Liver (tissue), 9 donors: ENCODE measurements around the gene PRDM2. TPM values are rescaled to one million over a fixed set of nuclear protein-coding genes. Genes with fewer than 3 reads are reported as not detected.

Source experiments
- DNase-seq: peaks from one replicate; pipeline ENCODE4 v3.0.0-alpha.2; 2017; ENCODE audit warnings: low spot score
- H3K27ac ChIP-seq, 2 donors: one replicate each; pipeline ENCODE4 v1.7.0; 2013; ENCODE audit warnings: inconsistent platforms in 2 of 2, low read length in 2 of 2, control low read depth in 1 of 2, low read depth in 1 of 2, mild to moderate bottlenecking in 1 of 2
- H3K27me3 ChIP-seq, 4 donors: one replicate each; pipeline versions ENCODE4 v1.6.1 to v1.7.0; 2013; ENCODE audit warnings: low read length in 3 of 4, inconsistent platforms in 1 of 4, mild to moderate bottlenecking in 1 of 4, moderate library complexity in 1 of 4; ENCODE audit not compliant: control insufficient read depth in 4 of 4, insufficient read depth in 4 of 4
- H3K36me3 ChIP-seq, 4 donors: one replicate each; pipeline versions ENCODE4 v1.6.1 to v1.7.0; 2013; ENCODE audit warnings: low read length in 3 of 4, mild to moderate bottlenecking in 3 of 4, low read depth in 1 of 4, moderate library complexity in 1 of 4; ENCODE audit not compliant: control insufficient read depth in 4 of 4, insufficient read depth in 3 of 4
- H3K4me1 ChIP-seq, 4 donors: one replicate each; pipeline versions ENCODE4 v1.6.1 to v1.7.0; 2013; ENCODE audit warnings: low read length in 3 of 4, mild to moderate bottlenecking in 3 of 4, moderate library complexity in 1 of 4; ENCODE audit not compliant: control insufficient read depth in 4 of 4, insufficient read depth in 4 of 4
- H3K4me3 ChIP-seq, 3 donors: one replicate each; pipeline versions ENCODE4 v1.6.1 to v1.7.0; 2013; ENCODE audit warnings: low read length in 3 of 3, control low read depth in 1 of 3, low read depth in 1 of 3, mild to moderate bottlenecking in 1 of 3
- H3K9ac ChIP-seq, 2 donors: one replicate each; pipeline ENCODE4 v1.7.0; 2013; ENCODE audit warnings: low read length in 2 of 2, mild to moderate bottlenecking in 2 of 2, moderate library complexity in 2 of 2, control low read depth in 1 of 2, low read depth in 1 of 2
- H3K9me3 ChIP-seq, 4 donors: one replicate each; pipeline versions ENCODE4 v1.6.1 to v1.7.0; 2013; ENCODE audit warnings: low read length in 3 of 4; ENCODE audit not compliant: control insufficient read depth in 4 of 4
- CTCF ChIP-seq: fragments of 150-350 bp; IDR thresholded peaks from 2 replicates; pipeline ENCODE4 v1.5.1; 2017; ENCODE audit warnings: improper control_type of control experiment, low read depth, low read length; ENCODE audit not compliant: missing input control
- EGR1 ChIP-seq, 2 donors: IDR thresholded peaks; 2 replicates each; pipeline ENCODE4 v1.6.1; 2016 to 2018; ENCODE audit warnings: antibody characterized with exemption in 2 of 2, low read depth in 2 of 2
- FOXA1 ChIP-seq: IDR thresholded peaks from 2 replicates; pipeline ENCODE4 v1.6.1; 2016; ENCODE audit warnings: antibody characterized with exemption
- FOXA2 ChIP-seq: IDR thresholded peaks from 2 replicates; pipeline ENCODE4 v1.6.1; 2016; ENCODE audit warnings: antibody characterized with exemption
- GABPA ChIP-seq, 2 donors: IDR thresholded peaks in 1 of 2; conservative IDR thresholded peaks in 1 of 2; 2 replicates each; pipeline ENCODE4 v1.6.1; 2016; ENCODE audit warnings: antibody characterized with exemption in 2 of 2, mild to moderate bottlenecking in 1 of 2, moderate library complexity in 1 of 2
- HNF4A ChIP-seq, 2 donors: conservative IDR thresholded peaks; 2 replicates each; pipeline ENCODE4 v1.6.1; 2016; ENCODE audit warnings: antibody characterized with exemption in 2 of 2, mild to moderate bottlenecking in 2 of 2
- HNF4G ChIP-seq: IDR thresholded peaks from 2 replicates; pipeline ENCODE4 v1.6.1; 2016; ENCODE audit warnings: antibody characterized with exemption
- JUND ChIP-seq, 2 donors: IDR thresholded peaks; 2 replicates each; pipeline ENCODE4 v1.6.1; 2016; ENCODE audit warnings: antibody characterized with exemption in 2 of 2
- NR2F2 ChIP-seq: IDR thresholded peaks from 2 replicates; pipeline ENCODE4 v1.6.1; 2016; ENCODE audit warnings: antibody characterized with exemption
- RAD21 ChIP-seq, 2 donors: IDR thresholded peaks; 2 replicates each; pipeline ENCODE4 v1.6.1; 2016; ENCODE audit warnings: antibody characterized with exemption in 2 of 2, mild to moderate bottlenecking in 2 of 2
- REST ChIP-seq: IDR thresholded peaks from 2 replicates; pipeline ENCODE4 v1.6.1; 2016; ENCODE audit warnings: antibody characterized with exemption, mild to moderate bottlenecking
- RXRA ChIP-seq, 2 donors: IDR thresholded peaks; 2 replicates each; pipeline ENCODE4 v1.6.1; 2017 to 2018; ENCODE audit warnings: antibody characterized with exemption in 2 of 2, mild to moderate bottlenecking in 1 of 2
- SP1 ChIP-seq: IDR thresholded peaks from 2 replicates; pipeline ENCODE4 v1.6.1; 2018; ENCODE audit warnings: antibody characterized with exemption, mild to moderate bottlenecking
- TAF1 ChIP-seq: conservative IDR thresholded peaks from 2 replicates; pipeline ENCODE4 v1.6.1; 2016; ENCODE audit warnings: antibody characterized with exemption, mild to moderate bottlenecking
- YY1 ChIP-seq: IDR thresholded peaks from 2 replicates; pipeline ENCODE4 v1.6.1; 2016; ENCODE audit warnings: antibody characterized with exemption, mild to moderate bottlenecking
- ZBTB33 ChIP-seq: IDR thresholded peaks from 2 replicates; pipeline ENCODE4 v1.6.1; 2016; ENCODE audit warnings: antibody characterized with exemption
- WGBS: extraction: QIAGEN DNeasy Blood & Tissue Kit; methylation state at CpG from one replicate; pipeline ENCODE4 v1.1.7; 2013; 5-methylcytosine and 5-hydroxymethylcytosine counted together
- polyA plus RNA-seq, 2 donors: library from polyadenylated mRNA; stranded (reverse) in 1 of 2; unstranded in 1 of 2; fragments of 200-250 nt in 1 of 2; fragments of >200 nt in 1 of 2; fragmentation: Nextera tagmentation in 1 of 2; extraction: Ambion mirVana in 1 of 2; gene quantifications; one replicate each; pipeline versions ENCODE4 v1.2.1 to v1.2.3, GENCODE V29; 2013 to 2015
- total RNA-seq, 2 donors: library from RNA; depleted of rRNA; stranded (reverse); fragments of >200 nt; gene quantifications; one replicate each; pipeline ENCODE4 v1.2.3, GENCODE V29; 2014
- TF ChIP-seq, protein P1 (sequence below): IDR thresholded peaks from 2 replicates; pipeline ENCODE4 v1.6.1; 2016; ENCODE audit warnings: antibody characterized with exemption
- donor health status: healthy.
- donor health status: healthy.
- donor health status: healthy.
- donor health status: healthy.
- donor health status: healthy.

The PRDM2 gene
- total and polyA plus RNA-seq, 4 donors: 4.5 to 13.9 (median 7.9) TPM

DNA sequence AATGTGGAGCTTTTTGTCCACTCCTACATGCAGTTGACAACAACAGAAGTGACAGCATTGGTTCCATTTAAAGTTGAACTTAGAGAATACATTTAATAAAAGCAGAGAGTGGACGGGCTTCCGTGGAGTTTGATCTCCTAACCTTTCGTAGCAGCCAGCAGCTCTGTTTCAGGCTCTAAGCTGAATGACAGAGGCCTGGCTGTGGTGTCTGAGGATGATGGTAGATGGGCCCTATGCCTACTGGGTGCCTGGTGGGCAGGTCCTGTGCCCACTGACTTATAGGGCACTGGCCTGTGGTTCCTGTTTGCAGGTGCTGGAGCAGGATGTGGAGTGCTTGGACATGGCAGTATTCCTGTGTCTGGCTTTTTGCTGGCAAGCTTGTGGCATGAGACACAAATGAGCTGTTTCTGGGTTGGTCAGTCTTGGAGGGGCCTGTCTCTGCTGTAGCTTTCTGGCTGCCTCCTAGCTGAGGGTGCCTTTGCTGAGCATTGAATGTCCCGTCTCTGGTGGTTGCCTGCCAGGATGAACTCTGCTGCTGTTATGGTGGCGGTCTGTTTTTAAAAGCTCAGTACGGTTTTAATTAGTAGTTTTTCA is 54.6 kb downstream of the PRDM2 start:
- Histone ChIP-seq H3K27me3 (no peaks in the 10 kb centered on the region), H3K9ac (no peak overlapping the region), H3K4me1 (peaks cover 4 to 26% (median 12%) of the 10 kb centered on the region in 4 donors), H3K4me3 (no peak overlapping the region), H3K9me3 (no peaks in the 10 kb centered on the region), H3K36me3 (peaks cover 0 to 4% (median 0%) of the 10 kb centered on the region in 4 donors), H3K27ac (no peak overlapping the region)
- 93% methylated on average over 6 of the region's 6 CpGs for WGBS
- TF ChIP-seq JUND (IDR thresholded peaks at IDR 0.05) (no peak), NR2F2 (no peak), REST (no peak), HNF4G (no peak)
- TF ChIP-seq, protein P1, sequence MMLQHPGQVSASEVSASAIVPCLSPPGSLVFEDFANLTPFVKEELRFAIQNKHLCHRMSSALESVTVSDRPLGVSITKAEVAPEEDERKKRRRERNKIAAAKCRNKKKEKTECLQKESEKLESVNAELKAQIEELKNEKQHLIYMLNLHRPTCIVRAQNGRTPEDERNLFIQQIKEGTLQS: no peak
- DNase-seq: no peak

DNA sequence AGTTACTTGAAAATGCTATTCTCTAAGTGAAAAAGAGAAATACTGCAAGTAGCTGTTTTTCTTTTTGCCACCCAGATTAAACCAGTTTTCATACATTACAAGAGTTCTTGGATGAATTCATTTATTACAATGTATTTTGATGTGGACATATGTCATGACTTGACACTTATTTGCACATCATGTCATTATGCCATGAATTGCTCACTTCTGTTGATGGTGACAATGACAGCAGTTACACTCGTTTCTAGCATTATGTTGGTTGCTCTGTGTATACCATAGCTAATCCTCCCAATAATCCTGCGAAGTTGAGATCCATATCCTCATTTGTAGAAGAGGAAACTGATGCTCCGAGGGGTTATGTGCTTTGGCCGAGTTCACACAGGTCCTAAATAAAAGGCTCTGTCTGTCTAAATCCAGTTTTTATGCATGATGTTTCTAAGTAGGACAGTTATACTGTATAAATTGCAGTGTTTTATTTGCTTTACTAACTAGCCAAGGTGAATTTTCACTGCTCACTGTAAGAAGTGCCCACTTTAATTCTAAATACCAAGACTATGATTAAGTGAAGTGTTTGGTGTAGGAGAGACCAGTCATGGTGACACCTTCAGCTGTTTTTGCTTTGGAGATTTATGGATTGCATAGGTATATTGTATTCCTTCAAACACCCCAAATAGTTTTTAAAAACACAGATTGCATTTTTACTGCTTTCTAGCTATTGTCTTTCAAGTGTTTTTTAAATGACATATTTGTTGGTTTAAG is 56.7 kb downstream of the PRDM2 start:
- TF ChIP-seq REST: no peak
- no peak for TF ChIP-seq CTCF
- TF ChIP-seq RXRA (IDR thresholded peaks at IDR 0.05): no peak
- TF ChIP-seq FOXA1: no peak
- no peak for TF ChIP-seq HNF4G
- no peak for TF ChIP-seq HNF4A (conservative IDR thresholded peaks at IDR 0.05)
- TF ChIP-seq ZBTB33: no peak
- TF ChIP-seq, protein P1: no peak
- no peak for TF ChIP-seq EGR1 (IDR thresholded peaks at IDR 0.05; ENCODE audit: low read depth in 2 of 2)
- TF ChIP-seq SP1: no peak
- TF ChIP-seq FOXA2: no peak
- no peak for TF ChIP-seq JUND (IDR thresholded peaks at IDR 0.05)
- TF ChIP-seq TAF1: no peak
- TF ChIP-seq RAD21 (IDR thresholded peaks at IDR 0.05): no peak
- TF ChIP-seq GABPA (IDR thresholded peaks at IDR 0.05 in 1 of 2, conservative IDR thresholded peaks at IDR 0.05 in 1 of 2): no peak
- TF ChIP-seq YY1: no peak
- 84% methylated on average over 4 of the region's 4 CpGs for WGBS
- no peak for DNase-seq
- Histone ChIP-seq H3K27me3 (no peaks in the 10 kb centered on the region), H3K27ac (no peak overlapping the region), H3K4me3 (no peak overlapping the region), H3K9me3 (no peaks in the 10 kb centered on the region), H3K4me1 (peaks cover 3 to 26% (median 11%) of the 10 kb centered on the region in 4 donors), H3K36me3 (peaks cover 0 to 4% (median 0%) of the 10 kb centered on the region in 4 donors), H3K9ac (no peak overlapping the region)
